A673 (cell line): Measurements from ENCODE around the gene PRAMEF15. TPM values are rescaled to one million over a fixed set of nuclear protein-coding genes. Genes with fewer than 3 reads are reported as not detected.
"Not testable (repeated sequence)": the region's sequence is repeated elsewhere in the genome, so short reads cannot be mapped to it uniquely, and the experiment has no call there.

ENCODE experiments used
- BruUV-seq: library from RNA; stranded (reverse); fragments of 400-500 nt; replicated peaks from 2 replicates; lab custom pipeline; 2021; lab: Mats Ljungman, UMichigan
- CTCF ChIA-PET: fragments of 300-600 bp; sonication (Branson Sonifier 250); formaldehyde crosslinking; loops from one replicate; lab custom pipeline; 2022; ENCODE audit warnings: antibody characterized with exemption; lab: Charles Lee
- POLR2A ChIA-PET: fragments of 300-600 bp; sonication (Branson Sonifier 250); formaldehyde crosslinking; loops from one replicate; lab custom pipeline; 2022; ENCODE audit warnings: antibody characterized with exemption; ENCODE audit not compliant: low non-redundant PET; lab: Charles Lee
- DNase-seq: peaks from one replicate; pipeline ENCODE4 v3.0.0-alpha.2; 2015; ENCODE audit warnings: low spot score
- H3K27ac ChIP-seq: fragments of 200-600 bp; sonication (generic); 2 replicates; pipeline ENCODE4 v1.5.1; 2016; ENCODE audit warnings: mixed run types, low read depth, mild to moderate bottlenecking, mixed read lengths, antibody characterized with exemption, low read length; ENCODE audit not compliant: poor library complexity, severe bottlenecking
- H3K27me3 ChIP-seq: fragments of 200-600 bp; sonication (generic); replicated peaks from 2 replicates; pipeline ENCODE4 v1.6.1; 2017; ENCODE audit warnings: mixed run types, low read depth, mild to moderate bottlenecking, mixed read lengths, antibody characterized with exemption, low read length; ENCODE audit not compliant: insufficient read depth, poor library complexity
- H3K36me3 ChIP-seq: fragments of 200-600 bp; sonication (generic); 2 replicates; pipeline ENCODE4 v1.6.1; 2016; ENCODE audit warnings: mixed run types, mild to moderate bottlenecking, mixed read lengths, antibody characterized with exemption, low read length; ENCODE audit not compliant: insufficient read depth, poor library complexity, severe bottlenecking
- H3K4me1 ChIP-seq: fragments of 200-600 bp; sonication (generic); 2 replicates; pipeline ENCODE4 v1.6.1; 2017; ENCODE audit warnings: mixed run types, mild to moderate bottlenecking, mixed read lengths, antibody characterized with exemption, low read length; ENCODE audit not compliant: insufficient read depth, poor library complexity, severe bottlenecking
- H3K4me3 ChIP-seq: fragments of 200-600 bp; sonication (generic); 2 replicates; pipeline ENCODE4 v1.5.1; 2016; ENCODE audit warnings: low read depth, mixed run types, mild to moderate bottlenecking, mixed read lengths, low read length; ENCODE audit not compliant: poor library complexity, severe bottlenecking
- H3K9me3 ChIP-seq: fragments of 200-600 bp; sonication (generic); 2 replicates; pipeline ENCODE4 v1.6.1; 2016; ENCODE audit warnings: mixed run types, low read depth, mild to moderate bottlenecking, mixed read lengths, antibody characterized with exemption, low read length; ENCODE audit not compliant: poor library complexity, severe bottlenecking
- intact Hi-C: fragments of 100-400 bp; cut with micrococcal nuclease; formaldehyde crosslinking; loops from one replicate; pipeline ENCODE4 v1.10.0; 2022; ENCODE audit not compliant: unreplicated experiment
- total RNA-seq: library from RNA; stranded (reverse); gene quantifications from 2 replicates; pipeline ENCODE4 v1.2.3, GENCODE V29; 2021
- TF ChIP-seq, protein P1 (sequence below): fragments of 300-800, 200-600 bp; sonication (generic); conservative IDR thresholded peaks from 2 replicates; pipeline ENCODE4 v1.5.1; 2017; ENCODE audit warnings: low read depth, mild to moderate bottlenecking, antibody characterized with exemption, low read length, moderate library complexity, mixed read lengths

Gene PRAMEF15
- total RNA-seq, 1 experiment from 2014 or later: not detected

DNA sequence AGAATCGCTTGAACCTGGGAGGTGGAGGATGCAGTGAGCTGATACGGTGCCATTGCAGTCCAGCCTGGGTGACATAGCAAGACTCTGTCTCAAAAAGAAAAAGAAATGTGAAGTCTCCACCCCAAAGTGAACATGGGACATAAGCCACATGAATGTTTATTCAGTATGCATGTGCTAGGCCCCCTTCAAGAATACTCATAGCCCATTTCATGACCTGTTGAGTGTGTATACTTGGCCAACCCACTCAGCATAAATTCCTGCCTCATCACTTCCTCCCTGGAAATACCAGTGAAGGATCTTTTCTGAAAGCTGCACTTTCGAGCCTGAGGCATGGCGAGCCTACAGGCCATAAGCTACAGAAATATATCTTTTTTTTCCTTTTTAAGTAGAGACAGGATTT, 49.5 kb downstream of the PRAMEF15 start:
- BruUV-seq, H3K36me3 ChIP-seq, H3K27ac ChIP-seq, H3K4me3 ChIP-seq, DNase-seq, CTCF ChIA-PET, POLR2A ChIA-PET, intact Hi-C loops, H3K9me3 ChIP-seq, H3K27me3 ChIP-seq, H3K4me1 ChIP-seq: not testable (repeated sequence)

- H3K4me3 ChIP-seq, H3K4me1 ChIP-seq, H3K27me3 ChIP-seq, H3K9me3 ChIP-seq, CTCF ChIA-PET, POLR2A ChIA-PET, DNase-seq, BruUV-seq, H3K27ac ChIP-seq, intact Hi-C loops, H3K36me3 ChIP-seq: not testable (repeated sequence)
These were observed 51.2 kb downstream of the PRAMEF15 start for GRCh38 chr1:13366536-13366935.

GRCh38 chr1:13368544-13368943, 53.2 kb downstream of the PRAMEF15 start:
- H3K27ac ChIP-seq, H3K4me3 ChIP-seq, H3K4me1 ChIP-seq, BruUV-seq, intact Hi-C loops, CTCF ChIA-PET, H3K36me3 ChIP-seq, POLR2A ChIA-PET, H3K27me3 ChIP-seq, H3K9me3 ChIP-seq: not testable (repeated sequence)
- DNase-seq: peak; percentile 44
- TF ChIP-seq, protein P1, sequence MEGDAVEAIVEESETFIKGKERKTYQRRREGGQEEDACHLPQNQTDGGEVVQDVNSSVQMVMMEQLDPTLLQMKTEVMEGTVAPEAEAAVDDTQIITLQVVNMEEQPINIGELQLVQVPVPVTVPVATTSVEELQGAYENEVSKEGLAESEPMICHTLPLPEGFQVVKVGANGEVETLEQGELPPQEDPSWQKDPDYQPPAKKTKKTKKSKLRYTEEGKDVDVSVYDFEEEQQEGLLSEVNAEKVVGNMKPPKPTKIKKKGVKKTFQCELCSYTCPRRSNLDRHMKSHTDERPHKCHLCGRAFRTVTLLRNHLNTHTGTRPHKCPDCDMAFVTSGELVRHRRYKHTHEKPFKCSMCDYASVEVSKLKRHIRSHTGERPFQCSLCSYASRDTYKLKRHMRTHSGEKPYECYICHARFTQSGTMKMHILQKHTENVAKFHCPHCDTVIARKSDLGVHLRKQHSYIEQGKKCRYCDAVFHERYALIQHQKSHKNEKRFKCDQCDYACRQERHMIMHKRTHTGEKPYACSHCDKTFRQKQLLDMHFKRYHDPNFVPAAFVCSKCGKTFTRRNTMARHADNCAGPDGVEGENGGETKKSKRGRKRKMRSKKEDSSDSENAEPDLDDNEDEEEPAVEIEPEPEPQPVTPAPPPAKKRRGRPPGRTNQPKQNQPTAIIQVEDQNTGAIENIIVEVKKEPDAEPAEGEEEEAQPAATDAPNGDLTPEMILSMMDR: peak; percentile 29; the same call in 1 of the 2 replicates

Other genes starting within 250 kb of the PRAMEF15 start
- gene PRAMEF25, start 244.8 kb upstream of the PRAMEF15 start, total RNA-seq: not detected in 2 replicates
- not detected in 2 replicates for gene HNRNPCL2, start 198.7 kb upstream of the PRAMEF15 start, total RNA-seq
- not detected in 2 replicates for gene PRAMEF26, start 159.6 kb upstream of the PRAMEF15 start, total RNA-seq
- not detected in 2 replicates for gene HNRNPCL4, start 149.9 kb upstream of the PRAMEF15 start, total RNA-seq
- not detected in 2 replicates for gene PRAMEF9, start 143.7 kb upstream of the PRAMEF15 start, total RNA-seq
- gene PRAMEF13, start 114.2 kb upstream of the PRAMEF15 start, total RNA-seq: 0.21 TPM in 1 of 2 replicates, not detected in the other
- gene PRAMEF18, start 89.4 kb upstream of the PRAMEF15 start, total RNA-seq: not detected in 2 replicates
- gene PRAMEF5, start 61.4 kb upstream of the PRAMEF15 start, total RNA-seq: not detected in 2 replicates
- gene PRAMEF8, start 30.4 kb upstream of the PRAMEF15 start, total RNA-seq: not detected in 2 replicates
- gene PRAMEF33, start 12.0 kb upstream of the PRAMEF15 start, total RNA-seq: not detected in 2 replicates
- not detected in 2 replicates for gene PRAMEF14, start 31.6 kb downstream of the PRAMEF15 start, total RNA-seq
- not detected in 2 replicates for gene PRAMEF19, start 56.4 kb downstream of the PRAMEF15 start, total RNA-seq
- not detected in 2 replicates for gene PRAMEF17, start 74.1 kb downstream of the PRAMEF15 start, total RNA-seq
- gene PRAMEF20, start 94.9 kb downstream of the PRAMEF15 start, total RNA-seq: not detected in 2 replicates
- gene LRRC38, start 198.4 kb downstream of the PRAMEF15 start, total RNA-seq: not detected in 2 replicates